Lower leg skin (tissue), 3 donors: ENCODE data around the gene FAM227B.

ENCODE experiments used
- CTCF ChIP-seq, 3 donors: fragments of 450-650 bp; IDR thresholded peaks; one replicate each; pipeline ENCODE4 v1.5.1; 2016; ENCODE audit warnings: antibody characterized with exemption in 3 of 3, mild to moderate bottlenecking in 3 of 3, moderate library complexity in 2 of 3
- POLR2A ChIP-seq, 2 donors: fragments of 450-650 bp; IDR thresholded peaks; one replicate each; pipeline ENCODE4 v1.6.1; 2016 to 2017; ENCODE audit warnings: antibody characterized with exemption in 2 of 2, mild to moderate bottlenecking in 1 of 2, moderate library complexity in 1 of 2

- TF ChIP-seq CTCF (IDR thresholded peaks at IDR 0.05), result no peak
- no peak for TF ChIP-seq POLR2A (IDR thresholded peaks at IDR 0.05)
Observed at GRCh38 chr15:49303003-49303402, 317.6 kb downstream of the FAM227B start.
